Measurements from ENCODE around the gene IL21R.

IL21R gene

DNA sequence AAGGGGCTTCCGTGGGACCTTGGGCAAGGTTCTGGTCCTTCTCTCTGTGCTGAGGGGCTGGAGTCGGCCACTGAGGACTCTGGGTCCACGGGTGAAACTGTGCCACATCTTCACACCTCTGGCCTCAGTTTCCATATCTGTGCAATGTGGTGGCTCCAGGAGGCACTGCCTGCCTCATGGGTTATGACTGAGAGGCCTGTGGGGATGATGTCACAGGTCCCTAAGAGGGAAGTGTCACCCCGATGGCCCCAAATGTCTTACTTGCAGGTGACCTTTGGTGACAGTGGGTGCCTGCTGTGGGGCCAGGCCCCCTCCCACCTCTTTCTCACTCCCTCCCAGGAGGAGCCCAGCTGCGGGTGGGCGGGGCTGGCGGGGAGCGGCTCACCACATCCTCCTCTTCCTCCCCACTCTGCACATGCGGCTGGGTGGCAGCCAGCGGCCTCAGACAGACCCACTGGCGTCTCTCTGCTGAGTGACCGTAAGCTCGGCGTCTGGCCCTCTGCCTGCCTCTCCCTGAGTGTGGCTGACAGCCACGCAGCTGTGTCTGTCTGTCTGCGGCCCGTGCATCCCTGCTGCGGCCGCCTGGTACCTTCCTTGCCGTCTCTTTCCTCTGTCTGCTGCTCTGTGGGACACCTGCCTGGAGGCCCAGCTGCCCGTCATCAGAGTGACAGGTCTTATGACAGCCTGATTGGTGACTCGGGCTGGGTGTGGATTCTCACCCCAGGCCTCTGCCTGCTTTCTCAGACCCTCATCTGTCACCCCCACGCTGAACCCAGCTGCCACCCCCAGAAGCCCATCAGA, at the start of gene IL21R:
TSS of gene IL21R (plus strand) at position 407 of the 801 bp plus-strand sequence. CDS start 27,898 bp downstream, outside the sequence.
- Histone ChIP-seq H3K27me3 (ENCODE audit: control insufficient read depth, insufficient read depth, low read length) (no peaks in the 10 kb centered on the region), H3K27ac (ENCODE audit: low read depth, low read length) (no peak within 1 kb of the TSS), H3K36me3 (ENCODE audit: control insufficient read depth, insufficient read depth, low read length) (no peaks in the 10 kb centered on the region), H3K4me3 (ENCODE audit: low read length) (peak within 1 kb of the TSS; percentile 51), H3K4me1 (ENCODE audit: control insufficient read depth, insufficient read depth, low read length) (no peaks in the 10 kb centered on the region), H3K9ac (ENCODE audit: low read length) (no peak within 1 kb of the TSS)

DNA sequence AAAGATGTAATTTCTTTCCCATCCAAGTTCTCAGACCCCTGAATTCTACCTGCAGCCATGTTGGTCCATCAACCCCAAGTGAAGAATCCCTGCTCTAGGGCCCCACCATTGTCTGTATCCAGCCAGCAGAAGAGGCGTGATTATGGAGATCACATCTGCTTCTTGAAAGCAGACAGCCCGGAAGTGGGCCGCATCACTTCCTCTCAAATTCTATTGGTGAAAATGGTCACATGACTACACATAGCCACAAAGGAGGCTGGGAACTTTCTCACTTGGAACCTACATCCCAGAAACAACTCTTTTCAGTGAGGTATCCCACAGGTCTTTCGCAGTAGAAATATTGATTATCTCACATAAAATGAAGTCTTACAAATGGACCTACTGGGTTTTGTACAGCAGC, 48.1 kb upstream of the IL21R start:
- H3K27ac ChIP-seq (ENCODE audit: low read depth, low read length), result no peak overlapping the region
- H3K27me3 ChIP-seq (ENCODE audit: control insufficient read depth, insufficient read depth, low read length), result no peaks in the 10 kb centered on the region
- H3K4me1 ChIP-seq (ENCODE audit: control insufficient read depth, insufficient read depth, low read length), result no peaks in the 10 kb centered on the region
- H3K4me3 ChIP-seq (ENCODE audit: low read length), result no peak overlapping the region
- H3K9ac ChIP-seq (ENCODE audit: low read length), result no peak overlapping the region
- H3K36me3 ChIP-seq (ENCODE audit: control insufficient read depth, insufficient read depth, low read length), result peaks cover 70% of the 10 kb centered on the region

DNA sequence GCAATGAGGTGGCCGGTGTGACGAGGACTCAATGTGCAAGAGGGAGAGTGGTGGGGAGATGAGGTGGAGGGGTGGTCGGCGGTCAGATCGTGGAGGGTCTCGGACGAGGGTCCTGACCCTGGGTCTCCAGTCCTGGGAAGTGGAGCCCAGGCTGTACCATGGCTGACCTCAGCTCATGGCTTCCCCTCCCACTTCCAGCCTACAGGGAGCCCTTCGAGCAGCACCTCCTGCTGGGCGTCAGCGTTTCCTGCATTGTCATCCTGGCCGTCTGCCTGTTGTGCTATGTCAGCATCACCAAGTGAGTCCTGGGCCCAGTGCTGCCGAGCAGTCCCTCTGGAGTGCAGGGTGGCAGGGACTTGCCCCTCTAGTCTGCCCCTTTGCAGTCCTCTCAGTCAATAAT, 46.4 kb upstream of the IL21R start:
- no peaks in the 10 kb centered on the region for H3K27me3 ChIP-seq (ENCODE audit: control insufficient read depth, insufficient read depth, low read length)
- no peaks in the 10 kb centered on the region for H3K4me1 ChIP-seq (ENCODE audit: control insufficient read depth, insufficient read depth, low read length)
- H3K9ac ChIP-seq (ENCODE audit: low read length), result no peak overlapping the region
- H3K36me3 ChIP-seq (ENCODE audit: control insufficient read depth, insufficient read depth, low read length), result peaks cover 74% of the 10 kb centered on the region
- no peak overlapping the region for H3K27ac ChIP-seq (ENCODE audit: low read depth, low read length)
- no peak overlapping the region for H3K4me3 ChIP-seq (ENCODE audit: low read length)

DNA sequence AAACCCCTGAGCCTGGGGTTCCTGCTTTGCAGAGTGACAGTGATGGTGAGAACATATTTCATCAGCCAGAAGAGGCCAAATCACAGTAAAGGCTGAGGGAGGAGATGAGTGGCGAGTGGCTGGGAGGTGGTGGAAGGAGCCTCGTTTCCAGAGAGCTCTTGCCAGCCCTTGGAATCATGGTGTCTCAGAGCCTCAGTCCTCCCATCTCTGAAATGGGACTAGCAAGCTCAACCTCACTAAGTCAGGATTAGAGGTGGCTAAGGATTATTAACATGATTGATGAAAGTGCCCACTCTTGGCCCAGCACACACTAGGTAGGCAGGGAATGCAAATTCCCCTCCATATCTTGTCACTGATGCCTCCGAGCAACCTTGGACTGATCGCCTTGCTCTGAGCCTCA, 45.2 kb upstream of the IL21R start:
- Histone ChIP-seq H3K27ac (ENCODE audit: low read depth, low read length) (no peak overlapping the region), H3K27me3 (ENCODE audit: control insufficient read depth, insufficient read depth, low read length) (no peaks in the 10 kb centered on the region), H3K4me1 (ENCODE audit: control insufficient read depth, insufficient read depth, low read length) (no peaks in the 10 kb centered on the region), H3K4me3 (ENCODE audit: low read length) (no peak overlapping the region), H3K9ac (ENCODE audit: low read length) (no peak overlapping the region), H3K36me3 (ENCODE audit: control insufficient read depth, insufficient read depth, low read length) (peaks cover 74% of the 10 kb centered on the region)

DNA sequence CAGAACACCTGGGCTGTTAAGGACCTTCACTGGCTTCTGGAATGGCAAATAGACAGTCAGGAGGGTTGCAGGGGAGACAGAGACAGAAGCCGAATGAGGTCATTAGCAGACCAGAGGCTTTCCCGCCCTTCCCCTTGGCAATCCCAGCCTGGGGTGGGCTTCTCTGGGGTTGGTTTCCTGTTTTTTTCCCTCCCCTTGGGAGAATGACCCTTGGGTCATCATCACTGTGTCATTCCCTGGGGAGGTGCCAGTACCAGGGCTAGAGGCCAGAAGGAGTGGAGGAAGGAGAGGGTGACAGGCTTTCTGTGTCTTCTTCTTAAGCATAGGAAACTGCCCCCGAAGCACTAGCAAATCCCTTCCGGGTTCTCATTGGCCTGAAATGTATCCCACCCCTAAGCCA, 42.9 kb upstream of the IL21R start:
- Histone ChIP-seq H3K9ac (ENCODE audit: low read length) (no peak overlapping the region), H3K27me3 (ENCODE audit: control insufficient read depth, insufficient read depth, low read length) (no peaks in the 10 kb centered on the region), H3K4me1 (ENCODE audit: control insufficient read depth, insufficient read depth, low read length) (no peaks in the 10 kb centered on the region), H3K4me3 (ENCODE audit: low read length) (no peak overlapping the region), H3K27ac (ENCODE audit: low read depth, low read length) (no peak overlapping the region), H3K36me3 (ENCODE audit: control insufficient read depth, insufficient read depth, low read length) (peaks cover 70% of the 10 kb centered on the region)

DNA sequence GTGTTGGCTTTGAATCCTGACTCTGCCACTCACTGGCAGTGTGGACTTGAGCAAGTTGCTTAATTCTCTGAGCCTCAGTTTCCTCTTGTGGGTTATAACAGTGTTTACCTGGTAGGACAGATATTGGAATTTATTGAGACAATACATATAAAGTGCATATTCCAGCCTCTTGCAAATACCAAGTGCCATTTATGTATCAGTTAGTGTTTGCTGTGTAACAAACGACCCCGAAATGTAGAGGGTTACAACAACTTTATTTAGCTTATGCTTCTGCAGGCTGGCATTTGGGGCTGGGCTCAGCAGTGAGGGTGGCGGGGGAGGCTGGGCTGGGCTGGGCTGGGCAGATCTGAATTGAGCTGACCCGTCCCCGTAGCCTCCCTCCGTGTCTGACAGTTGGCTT, 42.4 kb upstream of the IL21R start:
- H3K27me3 ChIP-seq (ENCODE audit: control insufficient read depth, insufficient read depth, low read length), result no peaks in the 10 kb centered on the region
- no peak overlapping the region for H3K9ac ChIP-seq (ENCODE audit: low read length)
- H3K36me3 ChIP-seq (ENCODE audit: control insufficient read depth, insufficient read depth, low read length), result peaks cover 65% of the 10 kb centered on the region
- H3K27ac ChIP-seq (ENCODE audit: low read depth, low read length), result no peak overlapping the region
- no peaks in the 10 kb centered on the region for H3K4me1 ChIP-seq (ENCODE audit: control insufficient read depth, insufficient read depth, low read length)
- no peak overlapping the region for H3K4me3 ChIP-seq (ENCODE audit: low read length)

DNA sequence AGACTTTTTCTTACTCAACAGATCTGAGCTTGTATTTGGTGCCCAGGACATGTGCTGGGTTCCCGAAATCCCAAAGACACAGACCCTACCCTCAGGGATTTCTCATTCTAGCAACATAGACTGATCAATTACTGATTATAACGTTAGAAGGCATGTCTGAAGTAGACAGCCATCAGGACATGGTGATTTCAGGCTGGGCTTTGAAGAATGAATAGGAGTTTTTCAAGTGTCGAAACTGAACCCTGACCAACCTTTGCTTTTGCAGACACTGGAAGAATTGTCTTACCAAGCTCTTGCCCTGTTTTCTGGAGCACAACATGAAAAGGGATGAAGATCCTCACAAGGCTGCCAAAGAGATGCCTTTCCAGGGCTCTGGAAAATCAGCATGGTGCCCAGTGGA, 40.0 kb upstream of the IL21R start:
- H3K9ac ChIP-seq (ENCODE audit: low read length), result no peak overlapping the region
- H3K36me3 ChIP-seq (ENCODE audit: control insufficient read depth, insufficient read depth, low read length), result peaks cover 45% of the 10 kb centered on the region

DNA sequence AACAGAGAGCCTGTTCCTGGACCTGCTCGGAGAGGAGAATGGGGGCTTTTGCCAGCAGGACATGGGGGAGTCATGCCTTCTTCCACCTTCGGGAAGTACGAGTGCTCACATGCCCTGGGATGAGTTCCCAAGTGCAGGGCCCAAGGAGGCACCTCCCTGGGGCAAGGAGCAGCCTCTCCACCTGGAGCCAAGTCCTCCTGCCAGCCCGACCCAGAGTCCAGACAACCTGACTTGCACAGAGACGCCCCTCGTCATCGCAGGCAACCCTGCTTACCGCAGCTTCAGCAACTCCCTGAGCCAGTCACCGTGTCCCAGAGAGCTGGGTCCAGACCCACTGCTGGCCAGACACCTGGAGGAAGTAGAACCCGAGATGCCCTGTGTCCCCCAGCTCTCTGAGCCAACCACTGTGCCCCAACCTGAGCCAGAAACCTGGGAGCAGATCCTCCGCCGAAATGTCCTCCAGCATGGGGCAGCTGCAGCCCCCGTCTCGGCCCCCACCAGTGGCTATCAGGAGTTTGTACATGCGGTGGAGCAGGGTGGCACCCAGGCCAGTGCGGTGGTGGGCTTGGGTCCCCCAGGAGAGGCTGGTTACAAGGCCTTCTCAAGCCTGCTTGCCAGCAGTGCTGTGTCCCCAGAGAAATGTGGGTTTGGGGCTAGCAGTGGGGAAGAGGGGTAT, 39.3 kb upstream of the IL21R start:
- Histone ChIP-seq H3K27ac (ENCODE audit: low read depth, low read length) (no peak overlapping the region), H3K9ac (ENCODE audit: low read length) (no peak overlapping the region), H3K4me3 (ENCODE audit: low read length) (no peak overlapping the region), H3K36me3 (ENCODE audit: control insufficient read depth, insufficient read depth, low read length) (peaks cover 43% of the 10 kb centered on the region), H3K4me1 (ENCODE audit: control insufficient read depth, insufficient read depth, low read length) (peaks cover under 1% of the 10 kb centered on the region), H3K27me3 (ENCODE audit: control insufficient read depth, insufficient read depth, low read length) (no peaks in the 10 kb centered on the region)

More for the DNA sequence above, 40.0 kb upstream of the IL21R start:
- no peaks in the 10 kb centered on the region for H3K4me1 ChIP-seq (ENCODE audit: control insufficient read depth, insufficient read depth, low read length)
- no peak overlapping the region for H3K4me3 ChIP-seq (ENCODE audit: low read length)
- no peak overlapping the region for H3K27ac ChIP-seq (ENCODE audit: low read depth, low read length)
- no peaks in the 10 kb centered on the region for H3K27me3 ChIP-seq (ENCODE audit: control insufficient read depth, insufficient read depth, low read length)

DNA sequence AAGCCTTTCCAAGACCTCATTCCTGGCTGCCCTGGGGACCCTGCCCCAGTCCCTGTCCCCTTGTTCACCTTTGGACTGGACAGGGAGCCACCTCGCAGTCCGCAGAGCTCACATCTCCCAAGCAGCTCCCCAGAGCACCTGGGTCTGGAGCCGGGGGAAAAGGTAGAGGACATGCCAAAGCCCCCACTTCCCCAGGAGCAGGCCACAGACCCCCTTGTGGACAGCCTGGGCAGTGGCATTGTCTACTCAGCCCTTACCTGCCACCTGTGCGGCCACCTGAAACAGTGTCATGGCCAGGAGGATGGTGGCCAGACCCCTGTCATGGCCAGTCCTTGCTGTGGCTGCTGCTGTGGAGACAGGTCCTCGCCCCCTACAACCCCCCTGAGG, 38.7 kb upstream of the IL21R start:
- no peak overlapping the region for H3K27ac ChIP-seq (ENCODE audit: low read depth, low read length)
- peaks cover 41% of the 10 kb centered on the region for H3K36me3 ChIP-seq (ENCODE audit: control insufficient read depth, insufficient read depth, low read length)
- peaks cover 4% of the 10 kb centered on the region for H3K4me1 ChIP-seq (ENCODE audit: control insufficient read depth, insufficient read depth, low read length)
- H3K9ac ChIP-seq (ENCODE audit: low read length), result no peak overlapping the region
- H3K4me3 ChIP-seq (ENCODE audit: low read length), result no peak overlapping the region
- no peaks in the 10 kb centered on the region for H3K27me3 ChIP-seq (ENCODE audit: control insufficient read depth, insufficient read depth, low read length)

DNA sequence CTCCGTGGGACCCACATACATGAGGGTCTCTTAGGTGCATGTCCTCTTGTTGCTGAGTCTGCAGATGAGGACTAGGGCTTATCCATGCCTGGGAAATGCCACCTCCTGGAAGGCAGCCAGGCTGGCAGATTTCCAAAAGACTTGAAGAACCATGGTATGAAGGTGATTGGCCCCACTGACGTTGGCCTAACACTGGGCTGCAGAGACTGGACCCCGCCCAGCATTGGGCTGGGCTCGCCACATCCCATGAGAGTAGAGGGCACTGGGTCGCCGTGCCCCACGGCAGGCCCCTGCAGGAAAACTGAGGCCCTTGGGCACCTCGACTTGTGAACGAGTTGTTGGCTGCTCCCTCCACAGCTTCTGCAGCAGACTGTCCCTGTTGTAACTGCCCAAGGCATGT, 38.2 kb upstream of the IL21R start:
- Histone ChIP-seq H3K9ac (ENCODE audit: low read length) (no peak overlapping the region), H3K36me3 (ENCODE audit: control insufficient read depth, insufficient read depth, low read length) (peaks cover 35% of the 10 kb centered on the region), H3K27me3 (ENCODE audit: control insufficient read depth, insufficient read depth, low read length) (no peaks in the 10 kb centered on the region), H3K4me1 (ENCODE audit: control insufficient read depth, insufficient read depth, low read length) (peaks cover 4% of the 10 kb centered on the region), H3K4me3 (ENCODE audit: low read length) (no peak overlapping the region), H3K27ac (ENCODE audit: low read depth, low read length) (no peak overlapping the region)

DNA sequence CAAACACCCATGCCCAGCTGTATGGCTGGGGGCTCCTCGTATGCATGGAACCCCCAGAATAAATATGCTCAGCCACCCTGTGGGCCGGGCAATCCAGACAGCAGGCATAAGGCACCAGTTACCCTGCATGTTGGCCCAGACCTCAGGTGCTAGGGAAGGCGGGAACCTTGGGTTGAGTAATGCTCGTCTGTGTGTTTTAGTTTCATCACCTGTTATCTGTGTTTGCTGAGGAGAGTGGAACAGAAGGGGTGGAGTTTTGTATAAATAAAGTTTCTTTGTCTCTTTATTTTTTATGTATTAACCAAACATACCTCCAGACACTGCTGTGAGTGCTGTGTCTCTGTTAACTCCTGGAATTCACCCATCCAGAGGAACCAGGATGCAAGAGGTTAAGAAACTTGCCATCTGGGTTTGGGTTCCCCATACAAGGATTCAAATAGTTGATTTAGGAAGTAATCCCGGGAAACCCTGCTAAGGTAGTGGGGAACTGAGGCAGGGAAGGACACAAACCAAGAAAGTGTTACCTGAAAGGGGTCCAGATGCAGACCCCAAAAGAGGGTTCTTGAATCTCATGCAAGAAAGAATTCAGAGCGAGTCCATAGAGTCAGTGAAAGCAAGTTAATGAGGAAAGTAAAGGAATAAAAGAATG, 37.4 kb upstream of the IL21R start:
- Histone ChIP-seq H3K4me3 (ENCODE audit: low read length) (no peak overlapping the region), H3K9ac (ENCODE audit: low read length) (no peak overlapping the region), H3K27ac (ENCODE audit: low read depth, low read length) (peak overlapping the region; percentile 34), H3K27me3 (ENCODE audit: control insufficient read depth, insufficient read depth, low read length) (no peaks in the 10 kb centered on the region), H3K4me1 (ENCODE audit: control insufficient read depth, insufficient read depth, low read length) (peaks cover 4% of the 10 kb centered on the region), H3K36me3 (ENCODE audit: control insufficient read depth, insufficient read depth, low read length) (peaks cover 27% of the 10 kb centered on the region)

DNA sequence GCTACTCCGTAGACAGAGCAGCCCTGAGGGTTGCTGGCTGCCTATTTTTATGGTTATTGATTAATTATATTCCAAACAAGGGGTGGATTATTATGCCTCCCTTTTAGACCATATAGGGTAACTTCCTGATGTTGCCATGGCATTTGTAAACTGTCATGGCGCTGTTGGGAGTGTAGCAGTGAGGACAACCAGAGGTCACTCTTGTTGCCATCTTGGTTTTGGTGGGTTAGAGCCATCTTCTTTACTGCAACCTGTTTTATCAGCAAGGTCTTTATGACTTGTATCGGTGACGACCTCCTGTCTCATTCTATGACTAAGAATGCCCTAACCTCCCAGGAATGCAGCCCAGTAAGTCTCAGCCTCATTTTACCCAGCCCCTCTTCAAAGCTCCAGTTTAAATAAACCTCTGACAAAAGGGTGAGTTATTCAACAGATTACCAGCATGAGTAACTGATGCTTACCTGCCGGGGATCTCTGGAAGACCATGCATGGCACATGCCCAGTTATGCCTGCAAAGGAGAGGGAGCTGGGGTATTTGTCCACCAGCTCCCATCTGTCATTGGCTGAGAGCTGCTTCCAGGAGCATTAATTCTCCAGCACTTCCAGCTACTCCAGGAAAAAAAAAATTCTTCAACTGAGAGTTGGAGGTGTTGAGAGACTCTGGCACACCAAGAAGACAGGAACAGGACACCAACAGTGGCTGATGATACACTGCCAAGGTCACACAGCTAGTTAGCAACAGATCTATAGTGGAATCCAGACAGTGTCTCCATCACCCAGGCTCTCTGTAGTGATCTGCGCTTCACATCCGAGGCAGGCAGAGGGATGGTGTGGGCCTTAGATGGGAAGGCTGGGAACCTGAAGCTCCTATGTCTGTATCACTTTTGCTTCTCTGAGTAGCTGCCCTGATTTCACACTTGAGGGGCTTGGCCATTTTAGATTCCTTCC, 36.6 kb upstream of the IL21R start:
- H3K4me3 ChIP-seq (ENCODE audit: low read length), result no peak overlapping the region
- peaks cover 4% of the 10 kb centered on the region for H3K4me1 ChIP-seq (ENCODE audit: control insufficient read depth, insufficient read depth, low read length)
- peak overlapping the region; percentile 34 for H3K27ac ChIP-seq (ENCODE audit: low read depth, low read length)
- no peaks in the 10 kb centered on the region for H3K27me3 ChIP-seq (ENCODE audit: control insufficient read depth, insufficient read depth, low read length)
- H3K36me3 ChIP-seq (ENCODE audit: control insufficient read depth, insufficient read depth, low read length), result peaks cover 24% of the 10 kb centered on the region
- no peak overlapping the region for H3K9ac ChIP-seq (ENCODE audit: low read length)

Measured in rectal smooth muscle tissue (tissue), 1 donor.